ENCODE measurements around the gene RAPGEF2.
"Not testable (repeated sequence)": the region's sequence is repeated elsewhere in the genome, so short reads cannot be mapped to it uniquely, and the experiment has no call there.

RAPGEF2 gene

DNA sequence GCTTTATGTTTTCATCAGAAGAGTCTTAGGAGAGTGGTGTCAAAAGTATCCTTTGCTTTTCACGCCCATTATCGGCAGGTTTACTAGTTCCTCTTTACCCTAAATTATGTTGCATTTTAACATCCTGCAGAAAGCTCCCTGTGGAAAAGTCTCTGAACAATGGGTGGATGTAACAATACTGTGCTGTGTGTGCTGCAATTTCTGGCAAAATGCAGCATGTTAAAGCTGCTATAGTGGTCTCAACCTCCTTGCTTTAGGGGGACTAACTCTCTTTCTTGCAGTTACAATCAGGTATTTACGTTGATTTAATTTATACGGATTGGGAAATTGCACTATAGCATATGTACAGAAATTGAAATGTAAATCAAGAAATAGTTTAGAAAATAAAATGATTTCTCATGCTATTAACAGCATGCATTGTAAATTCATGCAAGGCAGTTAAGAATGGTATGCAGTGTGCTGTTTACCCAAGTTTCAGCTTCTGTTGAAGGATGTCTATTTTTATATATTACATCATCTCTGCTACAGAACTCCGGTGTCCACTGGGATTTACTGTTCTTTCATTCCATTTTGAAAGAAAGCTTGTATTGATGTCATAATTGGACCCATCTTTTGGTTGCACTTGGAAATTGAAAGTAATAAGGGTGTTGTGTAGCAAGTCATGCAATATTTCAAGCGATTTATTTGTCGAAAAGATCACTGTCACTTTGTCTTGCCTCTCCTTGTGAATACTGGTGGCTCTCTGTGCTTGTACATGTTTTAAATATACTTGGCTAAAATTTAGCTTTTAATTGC is 145.7 kb downstream of the RAPGEF2 start:
- DNase-seq, result no peak

DNA sequence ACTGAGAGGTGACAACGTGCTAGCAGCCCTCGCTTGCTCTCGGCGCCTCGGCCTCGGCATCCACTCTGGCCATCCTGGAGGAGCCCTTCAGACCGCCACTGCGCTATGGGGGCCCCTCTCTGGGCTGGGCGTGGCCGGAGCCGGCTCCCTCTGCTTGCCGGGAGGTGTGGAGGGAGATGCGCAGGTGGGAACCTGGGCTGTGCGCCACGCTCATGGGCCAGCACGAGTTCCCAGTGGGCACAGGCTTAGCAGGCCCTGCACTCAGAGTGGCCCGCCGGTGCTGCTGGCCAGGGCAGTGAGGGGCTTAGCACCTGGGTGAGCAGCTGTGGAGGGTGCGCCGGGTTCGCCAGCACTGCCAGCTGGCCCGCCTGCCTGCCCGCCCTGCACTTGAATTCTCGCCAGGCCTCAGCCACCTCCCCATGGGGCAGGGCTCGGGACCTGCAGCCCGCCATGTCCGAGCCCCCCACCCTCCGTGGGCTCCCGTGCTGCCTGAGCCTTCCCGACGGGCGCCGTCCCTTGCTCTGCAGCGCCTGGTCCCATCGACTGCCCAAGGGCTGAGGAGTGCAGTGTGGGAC is 148.0 kb downstream of the RAPGEF2 start:
- no peak for DNase-seq

DNA sequence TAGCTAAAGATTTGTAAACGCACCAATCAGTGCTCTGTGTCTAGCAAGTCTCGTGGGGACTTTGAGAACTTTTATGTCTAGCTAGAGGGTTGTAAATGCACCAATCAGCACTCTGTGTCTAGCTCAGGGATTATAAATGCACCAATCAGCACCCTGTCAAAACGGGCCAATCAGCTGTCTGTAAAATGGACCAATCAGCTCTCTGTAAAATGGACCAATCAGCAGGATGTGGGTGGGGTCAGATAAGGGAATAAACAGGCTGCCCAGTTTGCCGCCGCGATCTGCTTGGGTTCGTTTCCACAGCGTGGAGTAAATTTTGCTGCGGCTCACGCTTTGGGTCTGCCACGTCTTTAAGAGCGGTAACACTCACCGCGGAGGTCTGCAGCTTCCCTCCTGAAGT is 148.7 kb downstream of the RAPGEF2 start:
- not testable (repeated sequence) for DNase-seq

DNA sequence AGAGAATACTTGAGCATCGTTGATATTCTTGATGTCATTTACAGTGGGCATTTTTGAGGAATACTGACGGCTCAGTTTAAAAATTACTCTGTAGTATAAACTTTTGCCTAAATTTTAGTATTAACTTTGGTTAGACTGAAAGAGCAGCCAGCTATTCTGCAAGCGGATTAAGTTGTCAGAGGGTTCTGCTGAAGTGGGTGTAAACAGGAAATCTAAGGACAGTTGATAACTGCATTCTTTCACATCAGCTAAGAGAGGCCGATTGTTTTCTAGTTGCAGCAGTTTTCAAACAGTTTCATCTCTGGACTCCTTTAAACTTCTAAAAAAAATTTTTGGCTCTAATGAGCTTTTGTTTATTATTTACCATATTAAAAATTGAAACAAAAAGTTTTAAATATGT is 149.6 kb downstream of the RAPGEF2 start:
- DNase-seq, result peak; percentile 45

DNA sequence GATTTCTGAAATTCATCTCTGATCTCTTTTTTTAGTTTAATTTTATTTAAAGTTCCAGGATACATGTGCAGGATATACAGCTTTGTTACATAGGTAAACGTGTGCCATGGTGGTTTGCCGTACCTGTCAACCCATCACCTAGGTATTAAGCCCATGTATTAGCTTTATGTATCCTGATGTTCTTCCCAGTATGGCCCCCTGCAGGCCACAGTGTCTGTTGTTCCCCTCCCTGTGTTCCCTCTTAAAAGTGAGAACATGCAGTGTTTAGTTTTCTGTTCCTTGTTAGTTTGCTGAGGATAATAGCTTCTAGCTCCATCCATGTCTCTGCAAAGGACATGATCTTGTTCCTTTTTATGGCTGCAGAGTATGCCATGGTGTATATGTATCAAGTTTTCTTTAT is 153.2 kb downstream of the RAPGEF2 start:
- DNase-seq, result no peak

DNA sequence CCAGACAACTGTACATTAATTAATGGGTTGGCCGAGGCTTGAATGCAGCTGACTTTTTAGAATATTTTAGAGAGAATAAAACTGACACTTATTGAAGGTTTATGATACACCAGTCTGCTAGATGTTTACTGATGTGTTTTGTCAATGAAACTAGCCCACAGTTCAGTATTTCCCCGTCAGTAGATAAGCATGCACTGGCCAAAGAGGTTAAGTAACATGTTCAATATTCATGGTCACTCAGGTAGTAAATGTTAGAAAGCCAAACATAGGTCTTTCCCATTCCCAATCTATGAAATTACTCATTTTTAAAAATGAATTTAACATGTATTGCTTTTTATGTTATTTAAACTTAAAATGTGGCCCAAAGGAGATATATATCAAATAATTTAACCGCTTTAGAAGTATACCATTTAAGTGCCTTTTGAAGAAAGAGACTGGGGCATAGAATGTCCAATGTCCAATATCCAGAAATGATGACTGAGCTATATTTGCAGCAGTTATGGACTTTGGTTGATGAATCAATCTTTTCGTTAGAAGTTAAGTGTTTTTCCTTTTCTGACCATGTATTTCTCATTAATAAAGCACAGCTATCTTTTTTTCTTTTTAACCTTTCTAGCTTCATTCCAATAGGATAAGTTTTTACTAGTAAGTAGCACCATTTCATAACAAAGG is 156.1 kb downstream of the RAPGEF2 start:
- no peak for DNase-seq

DNA sequence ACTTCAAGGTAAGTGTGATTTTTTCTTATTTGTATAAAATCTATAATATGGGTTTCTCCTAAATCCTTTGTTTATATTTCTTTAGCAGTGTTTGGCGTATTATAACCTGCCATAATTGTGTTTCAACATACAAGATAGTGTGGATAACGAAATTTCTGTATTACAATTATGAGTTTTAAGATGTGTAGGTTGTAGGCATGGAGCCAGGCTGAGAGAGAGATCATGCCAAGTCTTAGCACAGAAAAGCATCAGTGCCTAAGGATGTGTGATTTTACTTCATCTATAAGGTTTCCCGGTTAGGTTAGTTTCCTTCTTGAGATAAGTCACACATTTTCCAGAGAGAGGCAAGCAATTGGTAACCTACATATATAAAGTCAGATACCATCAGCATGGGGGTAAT is 161.2 kb downstream of the RAPGEF2 start:
- DNase-seq, result no peak

DNA sequence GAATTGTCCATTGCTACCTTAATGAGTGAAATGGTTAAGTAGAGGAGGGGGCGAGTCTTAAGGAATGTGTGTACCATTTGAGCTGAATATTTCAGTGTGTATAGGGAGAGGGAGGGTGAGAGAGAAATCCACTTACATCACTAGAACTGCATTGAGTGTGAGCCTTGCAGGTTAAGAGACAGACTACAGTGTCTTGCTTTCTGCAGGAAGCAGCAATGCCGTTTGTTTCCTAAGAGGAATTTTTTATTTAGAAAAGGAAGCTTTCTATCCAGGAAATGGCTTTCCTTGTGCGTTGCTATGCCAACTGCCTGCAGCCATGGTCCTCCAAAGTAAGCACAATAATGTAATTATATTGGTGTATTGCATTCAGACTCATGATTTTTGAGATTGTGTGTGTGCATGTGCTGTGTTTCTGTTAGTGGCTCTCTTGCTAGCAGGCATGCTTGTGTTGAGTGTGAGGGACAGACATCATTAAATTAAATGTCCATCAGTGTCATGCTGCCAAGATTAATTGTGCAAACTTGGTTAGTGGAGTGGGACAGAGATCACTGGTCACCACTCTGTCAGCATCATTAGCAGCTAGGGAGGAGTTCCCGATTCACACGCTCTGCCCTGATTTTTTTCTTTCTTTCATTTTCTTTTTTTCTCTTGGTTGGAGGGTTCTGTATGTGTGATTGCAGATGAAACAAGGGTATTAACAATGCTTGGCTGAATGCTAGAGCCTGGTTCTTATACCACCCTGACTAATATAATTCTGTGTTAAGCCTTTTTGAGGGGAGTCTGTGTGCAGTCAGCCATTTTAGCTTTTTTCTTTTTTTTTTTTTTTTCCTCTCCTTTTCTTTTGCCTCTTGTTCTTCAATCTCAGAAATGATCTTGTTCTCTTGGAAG is 164.3 kb downstream of the RAPGEF2 start:
- no peak for DNase-seq

DNA sequence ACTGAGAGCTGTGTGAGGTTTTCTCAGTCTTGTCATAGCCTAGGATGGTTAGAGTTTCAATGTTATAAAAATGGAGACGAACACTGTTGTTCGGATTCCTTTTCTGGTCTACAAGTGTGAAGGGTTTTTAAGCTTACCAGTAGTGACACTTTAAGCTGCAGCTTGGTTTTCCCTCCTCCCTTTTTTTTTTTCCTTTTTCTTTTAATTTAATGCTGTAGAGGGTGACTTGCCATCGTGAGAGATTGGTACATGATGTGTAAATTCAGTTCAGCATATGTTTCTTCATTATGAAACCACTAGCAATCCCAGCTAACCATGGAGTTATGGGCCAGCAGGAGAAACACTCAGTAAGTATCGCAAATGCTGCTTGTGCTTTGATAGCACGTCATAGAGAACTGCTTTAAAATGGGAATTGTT is 165.0 kb downstream of the RAPGEF2 start:
- DNase-seq, result no peak

DNA sequence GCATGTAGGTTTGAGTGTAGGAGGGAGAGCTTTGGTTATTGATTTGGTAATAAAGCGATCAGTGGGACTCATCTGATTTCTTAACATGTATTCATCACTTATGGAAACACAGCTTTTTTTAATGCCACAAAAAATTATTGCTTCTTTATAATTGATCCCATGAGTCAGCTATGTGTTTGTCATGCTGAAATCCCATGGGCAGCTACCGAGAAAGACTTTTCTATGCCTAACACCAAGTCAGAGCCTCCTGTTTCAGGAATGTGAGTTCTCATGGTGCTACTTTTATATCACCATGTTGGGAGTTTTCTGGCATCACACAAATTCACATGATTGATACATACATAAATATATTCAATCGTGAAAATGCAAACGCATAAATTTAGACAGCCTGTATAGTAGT is 165.7 kb downstream of the RAPGEF2 start:
- DNase-seq, result no peak

DNA sequence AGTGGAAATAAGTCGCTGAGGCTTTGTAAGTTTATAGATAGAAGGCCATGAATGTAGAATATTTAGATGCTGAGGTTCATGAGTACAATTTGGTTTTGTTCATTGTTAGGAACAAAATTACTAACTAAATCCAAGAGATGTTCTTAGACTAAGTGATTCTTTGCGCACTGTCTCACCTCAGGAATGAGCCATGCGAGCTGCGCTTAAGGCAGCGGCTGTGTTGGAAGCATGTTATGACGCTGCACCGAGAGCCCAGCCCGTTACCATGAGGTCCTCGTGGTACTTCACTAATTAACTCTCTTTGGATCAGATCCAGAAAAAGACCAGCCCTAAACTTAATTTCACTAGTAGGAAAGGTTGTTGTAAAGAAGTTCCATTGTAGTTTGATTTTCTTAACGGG is 166.2 kb downstream of the RAPGEF2 start:
- DNase-seq, result no peak

DNA sequence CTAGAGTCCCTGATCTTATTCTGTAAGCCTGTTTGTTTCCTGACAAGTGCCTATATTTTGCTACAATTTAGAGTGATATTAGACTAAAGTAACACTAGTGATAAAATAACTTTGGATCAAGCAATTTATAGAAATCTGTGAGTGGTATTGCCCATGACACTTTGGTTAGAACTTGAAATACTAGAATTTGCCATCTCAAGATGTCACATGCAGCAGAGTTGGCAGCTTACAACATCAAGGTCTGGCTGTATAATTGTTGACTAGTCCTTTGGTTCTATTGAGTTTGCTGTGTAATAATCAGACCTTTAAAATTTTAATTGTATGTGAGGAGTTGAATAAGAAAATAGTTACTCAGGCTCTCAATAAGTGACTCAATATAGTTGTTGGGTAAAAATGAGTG is 167.1 kb downstream of the RAPGEF2 start:
- DNase-seq, result no peak

DNA sequence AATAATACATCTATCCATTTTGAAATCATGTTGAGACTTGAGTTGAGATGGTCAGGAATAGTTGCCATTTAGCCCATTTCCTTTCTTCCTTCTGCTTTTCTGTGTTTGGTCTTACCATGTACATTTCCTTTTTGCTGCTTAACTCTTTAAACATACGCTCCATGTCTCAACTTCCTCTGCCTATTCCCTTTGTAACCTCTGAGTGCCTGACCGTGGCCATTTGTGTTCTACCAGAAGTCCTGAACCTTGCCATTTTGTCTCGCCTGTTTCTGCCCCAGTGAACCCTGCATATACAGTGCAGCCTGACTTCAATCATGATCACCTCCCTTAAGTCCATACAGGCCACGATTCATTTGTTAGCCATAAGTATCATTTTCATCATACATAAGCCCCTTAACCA is 169.0 kb downstream of the RAPGEF2 start:
- DNase-seq, result peak; percentile 46

DNA sequence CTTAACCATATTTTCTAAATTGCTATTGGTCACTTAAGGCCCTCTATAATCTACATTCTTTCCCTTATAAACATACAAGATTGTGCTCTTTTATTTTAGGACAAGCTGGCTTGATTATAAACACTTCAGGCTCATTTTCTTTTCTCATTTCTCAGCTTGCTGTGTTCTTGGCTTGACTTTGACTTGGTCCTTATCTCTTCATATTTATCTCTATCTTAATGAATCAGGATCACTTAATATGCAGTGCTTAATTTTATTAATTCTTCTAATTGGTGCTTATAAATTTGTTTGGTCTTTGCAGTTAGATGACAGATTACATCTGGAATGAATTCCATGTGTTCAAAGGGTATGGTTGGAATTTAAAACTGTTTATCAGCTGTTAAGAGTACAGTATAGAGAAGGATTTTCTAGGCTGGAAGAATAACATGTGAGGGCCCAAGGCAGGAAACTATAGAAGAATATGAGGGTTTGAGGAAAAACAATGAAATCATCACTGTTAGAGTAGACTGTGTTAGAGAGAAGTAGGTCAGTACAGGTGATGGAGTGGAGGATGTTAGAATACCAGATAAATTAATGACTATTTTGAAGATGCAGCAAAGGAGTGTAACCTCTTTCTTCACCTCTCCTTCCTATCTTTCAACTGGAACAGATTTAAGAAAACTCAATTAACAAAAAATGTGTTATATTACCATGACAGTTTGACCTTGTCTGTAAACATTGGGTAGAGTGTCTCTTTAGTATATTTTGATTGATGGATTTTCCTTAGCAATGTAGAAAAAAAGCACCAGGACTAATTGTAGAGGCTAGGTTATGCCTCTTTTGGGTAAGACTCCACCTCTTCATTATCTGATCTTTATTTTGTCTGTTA is 169.6 kb downstream of the RAPGEF2 start:
- no peak for DNase-seq

DNA sequence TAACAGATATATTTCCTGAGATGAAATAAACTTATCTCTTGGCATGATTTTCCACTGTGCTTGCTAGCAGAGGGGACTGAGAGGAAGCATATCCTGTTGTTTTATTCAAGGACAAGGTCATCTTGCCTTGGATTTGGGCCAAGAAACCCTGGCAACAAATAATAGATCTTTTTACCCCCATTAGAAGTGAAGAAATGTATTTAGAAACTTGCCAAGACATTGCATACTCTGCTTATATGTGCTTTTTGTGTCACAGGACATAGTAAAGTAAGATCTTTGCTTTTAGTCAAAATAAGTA is 170.2 kb downstream of the RAPGEF2 start:
- DNase-seq, result peak; percentile 35

DNA sequence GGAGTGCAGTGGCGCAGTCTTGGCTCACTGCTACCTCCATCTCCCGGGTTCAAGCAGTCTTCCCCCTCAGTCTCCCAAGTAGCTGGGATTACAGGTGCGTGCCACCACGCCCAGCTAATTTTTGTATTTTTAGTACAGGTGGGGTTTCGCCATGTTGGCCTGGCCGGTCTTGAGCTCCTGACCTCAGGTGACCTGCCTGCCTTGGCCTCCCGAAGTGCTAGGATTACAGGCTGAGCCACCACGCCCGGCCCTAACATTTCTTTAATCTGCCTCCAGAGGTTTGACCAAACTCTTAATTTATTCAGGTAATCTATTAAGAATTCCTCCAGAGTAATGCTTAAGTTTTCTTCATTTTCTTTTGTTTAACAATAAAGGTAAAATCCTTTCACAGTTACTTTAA is 171.0 kb downstream of the RAPGEF2 start:
- DNase-seq, result no peak

DNA sequence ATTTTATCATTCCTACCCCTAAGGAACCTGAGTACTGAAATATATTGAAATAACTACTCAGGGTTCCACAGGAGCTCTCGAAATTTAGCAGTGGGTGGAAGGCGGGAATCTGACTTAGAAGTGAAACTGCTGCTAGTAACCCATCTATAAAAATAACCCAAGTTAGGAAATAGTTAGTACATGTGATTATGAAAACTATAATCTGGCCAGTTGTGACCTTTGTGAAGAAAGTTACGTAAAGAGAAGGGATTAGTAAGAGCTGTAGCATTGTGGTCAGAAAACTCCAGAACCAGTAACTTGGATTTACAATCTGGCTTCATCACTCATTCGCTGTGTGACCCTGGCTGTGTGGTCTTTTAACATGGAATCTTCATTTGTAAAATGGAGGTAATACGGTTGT is 175.5 kb downstream of the RAPGEF2 start:
- DNase-seq, result no peak

DNA sequence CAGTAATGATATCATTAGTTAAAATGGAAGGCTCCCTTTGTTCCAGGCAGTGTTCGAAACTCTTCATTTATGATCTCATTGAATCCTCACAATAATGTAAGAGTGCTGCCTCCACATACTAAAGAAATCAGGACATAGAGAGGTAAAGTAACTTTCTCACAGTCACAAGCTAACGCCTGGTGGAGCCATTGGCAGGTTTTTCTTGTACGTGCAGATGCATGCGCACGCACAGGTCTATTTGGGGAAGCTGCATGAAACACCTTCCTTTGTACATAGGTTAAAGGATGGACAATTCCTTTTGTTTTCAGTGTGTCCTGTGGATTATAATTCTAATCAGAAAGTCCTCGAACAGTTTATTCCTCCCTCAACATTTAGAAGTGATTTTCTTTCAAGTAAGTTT is 176.2 kb downstream of the RAPGEF2 start:
- DNase-seq, result no peak

DNA sequence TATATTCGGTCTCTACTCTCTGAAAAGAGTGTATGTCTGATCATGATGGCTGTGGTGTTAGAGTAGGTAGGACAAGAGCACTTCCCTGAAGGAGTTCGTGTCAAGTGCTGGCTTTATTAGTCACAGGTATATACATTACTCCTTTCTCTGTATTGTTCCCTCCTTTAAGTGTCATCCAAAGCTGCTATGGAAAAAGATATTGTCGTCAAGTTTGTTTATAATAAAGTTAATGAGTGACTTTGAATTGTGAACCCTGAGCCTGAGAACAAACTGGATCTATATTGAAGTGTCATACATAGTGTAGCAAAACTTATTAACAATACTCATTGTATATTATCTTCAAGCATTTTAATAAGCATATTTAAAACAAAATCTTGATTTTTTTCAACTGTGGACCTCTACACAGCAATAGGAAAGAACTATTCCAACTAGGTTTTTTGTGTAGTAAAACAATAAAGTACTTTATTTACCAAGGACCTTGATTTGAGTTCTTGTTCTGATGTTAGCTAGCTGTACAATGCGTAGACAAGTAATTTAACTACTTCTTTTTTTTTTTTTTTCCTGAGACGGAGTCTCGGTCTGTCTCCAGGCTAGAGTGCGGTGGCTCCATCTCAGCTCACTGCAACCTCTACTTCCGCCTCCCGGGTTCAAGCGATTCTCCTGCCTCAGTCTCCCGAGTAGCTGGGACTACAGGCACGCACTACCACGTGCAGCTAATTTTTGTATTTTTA is 177.7 kb downstream of the RAPGEF2 start:
- DNase-seq, result no peak

DNA sequence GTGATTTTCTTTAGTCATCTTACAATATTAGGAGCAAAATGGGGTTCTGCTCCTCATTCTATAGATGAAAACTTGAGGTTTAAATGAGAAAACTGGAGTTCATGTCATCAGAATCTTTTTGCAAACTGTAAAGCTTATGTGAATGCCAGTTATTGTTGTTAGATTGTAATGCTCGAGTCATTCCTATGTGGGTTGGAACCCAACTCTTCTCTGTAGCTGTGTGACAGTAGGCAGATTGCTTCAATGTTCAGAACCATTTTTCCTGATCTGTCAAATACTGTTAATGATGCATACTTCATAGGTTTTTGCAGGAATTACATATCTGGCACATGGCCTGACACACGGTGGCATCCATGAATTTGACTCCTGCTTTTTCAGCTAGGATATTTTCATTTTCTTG is 178.9 kb downstream of the RAPGEF2 start:
- no peak for DNase-seq

DNA sequence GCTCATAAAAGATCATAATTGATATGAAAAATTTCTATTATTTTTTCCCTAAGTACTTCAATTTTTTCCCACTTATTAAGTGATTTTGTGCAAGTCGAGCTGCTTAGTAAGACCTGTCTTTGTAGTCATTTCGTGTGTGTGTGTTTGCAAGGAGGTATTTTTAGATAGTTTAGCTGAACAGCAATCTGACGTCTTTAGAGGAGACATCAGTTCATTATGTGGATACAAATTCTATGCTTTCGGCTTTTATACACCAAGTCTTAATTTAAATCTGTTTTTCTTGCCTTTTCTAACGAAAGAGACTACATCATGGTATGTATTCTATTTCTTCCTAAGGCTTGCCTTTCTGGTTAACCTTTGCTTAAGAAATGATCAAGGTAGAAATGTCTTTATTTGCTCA is 179.4 kb downstream of the RAPGEF2 start:
- no peak for DNase-seq

DNA sequence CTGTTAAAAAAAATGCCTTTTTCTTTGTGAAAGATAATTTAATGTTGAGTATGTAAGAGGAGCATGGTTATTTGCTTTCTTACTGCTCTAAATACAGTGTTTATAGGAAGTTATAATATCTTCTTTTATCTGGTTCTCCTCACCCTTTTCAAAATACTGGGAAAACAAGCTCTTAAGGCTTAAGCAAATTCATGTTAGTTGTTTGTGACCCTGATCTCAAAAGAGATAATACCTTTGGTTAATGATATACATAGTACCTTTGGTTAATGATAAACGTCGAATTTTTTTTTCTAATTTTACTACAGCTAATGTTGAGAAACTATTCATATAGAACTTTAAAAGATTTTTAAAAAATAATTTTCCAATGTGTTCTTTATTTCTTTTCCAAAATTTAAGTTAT is 180.1 kb downstream of the RAPGEF2 start:
- DNase-seq, result no peak

Data from hematopoietic multipotent progenitor cell treated with erythropoietin and hydrocortisone succinate and interleukin-3 and kit ligand, for 4 days (in vitro differentiated cells).